ES-I3 (cell line): ENCODE results near the gene SNX9.
"Not testable (repeated sequence)": the region's sequence is repeated elsewhere in the genome, so short reads cannot be mapped to it uniquely, and the experiment has no call there.

Source experiments
- H3K36me3 ChIP-seq: 2 replicates; pipeline ENCODE4 v1.6.1; 2013; ENCODE audit warnings: mild to moderate bottlenecking, low read length, control low read depth, moderate library complexity; ENCODE audit not compliant: insufficient read depth
- H3K4me1 ChIP-seq: 2 replicates; pipeline ENCODE4 v1.6.1; 2013; ENCODE audit warnings: mild to moderate bottlenecking, control low read depth, low read length; ENCODE audit not compliant: insufficient read depth
- H3K9ac ChIP-seq: 2 replicates; pipeline ENCODE4 v1.6.1; 2013; ENCODE audit warnings: low read depth, mild to moderate bottlenecking, low read length, moderate library complexity
- H3K9me3 ChIP-seq: 2 replicates; pipeline ENCODE4 v1.6.1; 2013; ENCODE audit warnings: mild to moderate bottlenecking, low read length, moderate library complexity; ENCODE audit not compliant: control insufficient read depth, insufficient read depth

The SNX9 gene

GRCh38 chr6:157849288-157850017 lies 26.4 kb downstream of the SNX9 start:
- Histone ChIP-seq H3K9ac (no peak overlapping the region), H3K36me3 (no peaks in the 10 kb centered on the region), H3K4me1 (peaks cover 24% of the 10 kb centered on the region), H3K9me3 (no peaks in the 10 kb centered on the region)

GRCh38 chr6:157850030-157850429 lies 27.0 kb downstream of the SNX9 start:
- H3K9ac ChIP-seq, result no peak overlapping the region
- H3K9me3 ChIP-seq, result no peaks in the 10 kb centered on the region
- no peaks in the 10 kb centered on the region for H3K36me3 ChIP-seq
- peaks cover 24% of the 10 kb centered on the region for H3K4me1 ChIP-seq

GRCh38 chr6:157853018-157853805 lies 30.2 kb downstream of the SNX9 start:
- Histone ChIP-seq H3K4me1 (peaks cover 16% of the 10 kb centered on the region), H3K9ac (no peak overlapping the region), H3K9me3 (no peaks in the 10 kb centered on the region), H3K36me3 (no peaks in the 10 kb centered on the region)

- no peaks in the 10 kb centered on the region for H3K9me3 ChIP-seq
- H3K4me1 ChIP-seq, result peaks cover 11% of the 10 kb centered on the region
- no peaks in the 10 kb centered on the region for H3K36me3 ChIP-seq
- H3K9ac ChIP-seq, result no peak overlapping the region
Observed at GRCh38 chr6:157853902-157854502, 31.0 kb downstream of the SNX9 start.

GRCh38 chr6:157855325-157855724 lies 32.3 kb downstream of the SNX9 start:
- Histone ChIP-seq H3K4me1 (peaks cover 13% of the 10 kb centered on the region), H3K9me3 (no peaks in the 10 kb centered on the region), H3K36me3 (no peaks in the 10 kb centered on the region), H3K9ac (no peak overlapping the region)

GRCh38 chr6:157855804-157856203 lies 32.8 kb downstream of the SNX9 start:
- H3K9me3 ChIP-seq, H3K9ac ChIP-seq, H3K36me3 ChIP-seq: not testable (repeated sequence)
- peaks cover 14% of the 10 kb centered on the region for H3K4me1 ChIP-seq

- H3K36me3 ChIP-seq, H3K9me3 ChIP-seq, H3K9ac ChIP-seq: not testable (repeated sequence)
- H3K4me1 ChIP-seq, result peaks cover 19% of the 10 kb centered on the region
Observed at GRCh38 chr6:157858664-157859063, 35.6 kb downstream of the SNX9 start.

GRCh38 chr6:157859775-157860504 lies 36.9 kb downstream of the SNX9 start:
- no peak overlapping the region for H3K9ac ChIP-seq

GRCh38 chr6:157860505-157860991 lies 37.5 kb downstream of the SNX9 start:
- Histone ChIP-seq H3K36me3 (no peaks in the 10 kb centered on the region; the same call in 1 of the 2 replicates), H3K9me3 (no peaks in the 10 kb centered on the region), H3K4me1 (peaks cover 15% of the 10 kb centered on the region), H3K9ac (no peak overlapping the region)

More at GRCh38 chr6:157859775-157860504, 36.9 kb downstream of the SNX9 start:
- H3K9me3 ChIP-seq, result no peaks in the 10 kb centered on the region
- H3K4me1 ChIP-seq, result peaks cover 15% of the 10 kb centered on the region
- H3K36me3 ChIP-seq, result no peaks in the 10 kb centered on the region; the same call in 1 of the 2 replicates

GRCh38 chr6:157861184-157861583 lies 38.1 kb downstream of the SNX9 start:
- Histone ChIP-seq H3K9ac (no peak overlapping the region), H3K9me3 (no peaks in the 10 kb centered on the region), H3K36me3 (no peaks in the 10 kb centered on the region; the same call in 1 of the 2 replicates), H3K4me1 (peaks cover 15% of the 10 kb centered on the region)

- Histone ChIP-seq H3K9ac (no peak overlapping the region), H3K36me3 (no peaks in the 10 kb centered on the region; the same call in 1 of the 2 replicates), H3K9me3 (no peaks in the 10 kb centered on the region), H3K4me1 (peaks cover 19% of the 10 kb centered on the region)
Observed at GRCh38 chr6:157861814-157862213, 38.8 kb downstream of the SNX9 start.

- Histone ChIP-seq H3K9me3 (no peaks in the 10 kb centered on the region), H3K36me3 (no peaks in the 10 kb centered on the region; the same call in 1 of the 2 replicates), H3K4me1 (peaks cover 22% of the 10 kb centered on the region), H3K9ac (no peak overlapping the region)
Observed at GRCh38 chr6:157862706-157863105, 39.7 kb downstream of the SNX9 start.

- Histone ChIP-seq H3K36me3 (no peaks in the 10 kb centered on the region; the same call in 1 of the 2 replicates), H3K9ac (no peak overlapping the region), H3K4me1 (peaks cover 19% of the 10 kb centered on the region), H3K9me3 (no peaks in the 10 kb centered on the region)
Observed at GRCh38 chr6:157864185-157864761, 41.2 kb downstream of the SNX9 start.

- Histone ChIP-seq H3K36me3 (no peaks in the 10 kb centered on the region; the same call in 1 of the 2 replicates), H3K9ac (no peak overlapping the region), H3K9me3 (no peaks in the 10 kb centered on the region), H3K4me1 (peaks cover 14% of the 10 kb centered on the region)
Observed at GRCh38 chr6:157865249-157865648, 42.2 kb downstream of the SNX9 start.
